ENCODE data around the gene CLSTN2.

Gene CLSTN2

GRCh38 chr3:140055092-140055791 is 120.3 kb downstream of the CLSTN2 start:
- no peak for DNase-seq

DNA sequence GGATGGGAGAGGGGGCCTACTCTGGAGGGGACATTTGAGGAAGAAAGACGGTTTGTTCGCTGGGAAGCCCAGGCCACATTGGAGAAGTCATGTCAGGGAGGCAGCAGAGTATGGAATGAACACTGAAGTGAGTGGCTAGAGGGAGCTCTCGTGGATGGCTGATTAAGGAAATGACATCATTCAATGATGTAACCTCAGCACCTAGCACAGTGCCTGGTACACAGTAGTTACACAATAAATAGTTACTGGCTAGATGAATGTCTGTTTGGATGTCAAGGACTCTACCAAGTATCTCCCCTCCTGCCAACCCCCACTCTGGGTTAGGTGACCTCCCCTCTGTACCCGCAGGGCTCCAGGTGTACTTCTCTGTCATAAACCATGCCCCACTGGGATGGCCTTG is 121.1 kb downstream of the CLSTN2 start:
- no peak for DNase-seq

- DNase-seq, result no peak
Observed at GRCh38 chr3:140061211-140061610, 126.2 kb downstream of the CLSTN2 start.

DNA sequence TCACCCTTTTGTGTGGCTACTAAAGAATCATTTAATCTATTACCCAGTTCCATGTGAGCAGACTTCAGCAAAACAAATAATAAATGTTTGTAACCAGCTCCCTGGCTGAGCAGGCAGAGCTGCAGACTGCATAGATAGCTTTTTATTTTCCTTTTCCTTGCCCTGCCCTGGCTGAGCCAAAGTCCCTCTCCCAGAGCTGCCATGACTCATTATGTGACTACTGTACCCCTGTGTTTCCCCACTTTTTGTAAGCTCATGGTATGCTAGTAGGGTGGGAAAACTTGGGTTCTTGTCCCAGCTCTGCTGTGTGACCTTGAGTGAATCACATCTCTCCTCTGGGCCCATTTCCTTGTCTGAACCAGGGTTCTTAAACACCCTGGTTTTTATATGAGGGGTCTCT is 127.5 kb downstream of the CLSTN2 start:
- DNase-seq, result no peak

DNA sequence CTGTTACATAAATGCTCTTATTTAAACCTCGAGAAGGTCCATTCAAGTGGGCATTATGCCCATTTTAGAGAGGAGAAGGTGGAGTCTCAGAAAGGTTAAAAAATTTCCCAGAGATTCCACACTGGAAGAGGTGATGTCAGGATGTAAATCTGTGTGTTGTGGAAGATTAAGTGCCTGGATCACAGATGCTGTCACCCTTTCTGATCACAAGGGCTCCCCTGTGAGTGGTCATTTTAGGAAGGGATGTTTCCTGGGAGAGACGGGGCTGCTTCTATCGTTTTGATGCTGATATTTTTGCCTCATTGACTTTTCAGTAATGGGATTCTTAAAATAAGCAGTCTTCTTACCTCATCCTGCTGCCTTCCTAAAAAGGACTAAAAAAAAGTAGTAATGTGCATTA is 132.5 kb downstream of the CLSTN2 start:
- DNase-seq, result no peak

DNA sequence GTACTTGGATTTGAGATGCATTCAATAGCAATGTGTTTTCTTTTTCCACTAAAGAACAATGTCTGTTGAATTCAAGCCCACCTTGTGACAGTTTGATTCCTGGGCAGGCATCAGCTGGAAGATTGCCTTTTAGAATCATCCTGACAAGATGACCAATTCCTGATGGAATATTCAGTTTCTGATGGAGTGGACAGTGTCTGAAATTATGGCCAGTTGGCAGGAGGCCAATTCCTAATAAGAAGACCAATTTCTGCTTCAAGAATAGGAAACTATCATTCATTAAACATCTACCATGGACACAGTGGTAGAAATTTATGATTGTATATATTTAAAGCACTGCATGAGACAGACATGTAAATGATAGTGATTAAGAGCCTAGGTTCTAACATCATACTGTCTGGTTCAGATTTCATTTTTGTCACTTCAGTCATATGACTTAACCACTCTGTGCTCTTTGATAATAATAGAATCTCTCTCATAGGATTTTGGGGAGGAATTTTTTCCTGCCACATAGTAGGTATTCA is 133.6 kb downstream of the CLSTN2 start:
- no peak for DNase-seq

DNA sequence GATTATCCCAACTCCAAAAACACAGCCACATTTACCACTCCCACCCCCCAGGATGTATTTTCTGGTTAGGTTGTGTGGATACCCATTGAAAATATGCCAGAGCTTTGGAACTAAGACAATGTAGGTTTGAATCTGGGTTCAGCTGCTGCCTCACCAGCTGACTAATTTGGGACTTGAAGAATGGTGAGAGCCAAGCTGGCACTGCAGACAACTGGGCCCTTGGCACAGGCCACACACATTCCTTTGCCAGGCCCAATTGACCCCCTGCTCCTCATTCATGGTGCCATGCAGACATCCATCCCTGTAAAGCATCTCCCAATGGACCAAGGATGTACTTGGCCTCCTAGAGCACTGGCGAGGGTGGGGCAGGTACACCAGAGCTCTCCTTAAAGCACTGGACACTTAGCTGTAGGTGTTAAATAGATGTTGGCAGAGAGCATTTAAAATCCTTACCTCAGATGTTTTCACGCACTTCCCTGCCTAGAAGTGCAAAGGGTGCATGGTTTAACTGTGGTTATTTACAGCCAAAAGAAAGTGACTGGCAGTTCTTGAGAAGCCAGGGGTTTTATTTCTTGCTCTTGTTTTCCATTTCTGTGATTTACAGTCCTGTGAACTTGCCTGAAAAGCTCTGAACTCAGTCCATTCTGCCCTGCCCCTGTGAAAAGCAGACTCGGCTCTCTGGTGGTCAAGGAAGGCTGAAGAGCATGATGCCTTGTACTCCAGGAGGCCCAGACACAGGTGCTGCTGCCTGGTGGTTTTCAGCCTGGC is 138.5 kb downstream of the CLSTN2 start:
- DNase-seq, result no peak

- no peak for DNase-seq
Observed at GRCh38 chr3:140076552-140076951, 141.6 kb downstream of the CLSTN2 start.

DNA sequence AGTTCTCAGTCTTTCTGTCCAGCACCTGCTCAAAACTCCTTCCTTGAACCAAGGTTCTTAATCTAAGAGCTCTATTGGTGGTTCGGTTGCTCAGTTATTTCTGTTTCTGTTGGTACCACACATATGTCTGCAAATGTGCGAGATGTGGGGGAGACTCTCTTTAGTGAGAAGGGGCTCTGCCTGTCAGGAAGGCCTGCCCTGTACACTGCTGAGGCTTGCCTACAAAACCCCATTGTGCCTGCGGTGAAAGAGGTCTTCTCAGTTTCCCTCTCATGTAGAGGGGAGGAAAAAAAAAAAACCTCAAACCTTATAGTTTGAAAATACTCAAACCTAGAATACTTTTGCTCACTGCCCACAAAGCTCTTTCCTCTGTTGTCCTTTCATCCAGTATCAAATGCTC is 142.4 kb downstream of the CLSTN2 start:
- DNase-seq, result no peak

- no peak for DNase-seq
Observed at GRCh38 chr3:140078343-140078742, 143.4 kb downstream of the CLSTN2 start.

DNA sequence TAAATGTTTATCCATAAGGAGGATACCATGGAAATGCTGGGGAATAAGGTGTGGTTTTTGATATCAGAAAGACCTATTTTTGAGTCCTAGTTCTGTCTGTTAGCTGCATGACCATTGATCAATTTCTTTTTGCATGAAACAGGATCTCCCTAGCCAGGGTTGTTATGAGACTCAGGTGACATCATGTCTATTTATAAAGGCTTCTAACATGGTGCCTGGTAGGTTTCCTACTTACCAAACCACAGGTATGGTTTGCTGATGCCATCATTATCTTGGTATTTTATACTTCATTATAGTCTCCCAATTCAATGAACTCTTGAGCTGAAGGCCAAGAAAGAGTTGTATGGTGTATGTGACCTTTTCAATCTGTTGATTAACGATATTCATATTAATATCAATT is 144.0 kb downstream of the CLSTN2 start:
- DNase-seq, result no peak

- no peak for DNase-seq
Observed at GRCh38 chr3:140081887-140082286, 146.9 kb downstream of the CLSTN2 start.

- no peak for DNase-seq
Observed at GRCh38 chr3:140085001-140085400, 150.0 kb downstream of the CLSTN2 start.

DNA sequence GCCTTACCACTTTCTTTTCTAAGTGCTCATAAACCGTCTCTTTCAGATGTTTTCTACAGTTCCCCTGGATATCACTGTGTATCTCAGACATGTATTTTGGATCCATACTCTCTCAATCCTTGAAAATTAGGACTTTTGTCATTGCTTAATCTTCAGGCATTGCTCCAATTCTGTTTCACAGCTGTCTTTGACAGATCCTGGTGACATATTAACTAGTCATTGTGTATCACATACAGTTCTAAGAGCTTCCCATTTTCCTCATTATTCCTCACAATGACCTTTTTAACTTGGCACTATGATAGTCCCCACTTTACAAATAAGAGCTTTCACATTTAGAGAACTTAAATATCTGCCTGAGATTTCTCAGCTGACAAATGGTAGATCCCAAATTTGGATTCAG is 151.7 kb downstream of the CLSTN2 start:
- no peak for DNase-seq

GRCh38 chr3:140088058-140088457 is 153.1 kb downstream of the CLSTN2 start:
- DNase-seq, result no peak

DNA sequence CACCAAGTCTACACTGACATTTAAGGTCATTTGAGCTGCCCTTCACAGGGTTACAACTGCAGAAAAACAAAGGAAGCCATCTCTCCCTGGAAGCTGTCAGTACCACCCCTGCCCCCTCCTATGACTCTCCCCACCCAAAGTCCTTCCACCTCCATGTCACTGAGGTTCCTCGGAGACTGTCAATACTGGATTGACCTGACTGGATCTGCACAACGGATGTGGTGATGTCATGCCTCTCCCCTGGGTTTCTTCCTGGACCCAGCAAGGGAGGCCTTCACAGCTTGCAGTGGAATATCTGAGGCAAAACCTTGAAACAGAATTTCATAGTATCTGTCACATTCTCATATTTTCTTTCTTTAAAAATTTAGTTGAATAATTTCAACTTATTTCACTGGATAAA is 153.5 kb downstream of the CLSTN2 start:
- no peak for DNase-seq

GRCh38 chr3:140089403-140090072 is 154.6 kb downstream of the CLSTN2 start:
- DNase-seq, result no peak

DNA sequence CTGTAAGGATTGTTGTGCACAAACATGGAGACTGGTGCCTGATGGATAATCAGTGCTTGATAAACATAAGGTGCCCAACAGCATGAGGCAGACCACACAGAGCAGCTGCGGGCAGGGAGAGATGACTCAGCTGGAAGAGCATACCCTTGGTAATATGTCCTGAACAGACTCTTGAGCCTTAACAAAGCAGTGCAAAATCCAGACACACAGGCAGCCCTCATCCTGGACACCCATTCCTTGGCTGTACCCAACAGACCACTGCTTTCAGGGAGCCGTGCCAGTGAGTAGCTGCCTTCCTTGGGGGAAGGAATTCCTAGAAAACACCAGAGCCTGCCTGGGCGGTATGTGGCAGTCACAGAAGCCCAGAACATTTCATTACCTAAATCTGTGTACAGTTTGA is 156.2 kb downstream of the CLSTN2 start:
- DNase-seq, result no peak

DNA sequence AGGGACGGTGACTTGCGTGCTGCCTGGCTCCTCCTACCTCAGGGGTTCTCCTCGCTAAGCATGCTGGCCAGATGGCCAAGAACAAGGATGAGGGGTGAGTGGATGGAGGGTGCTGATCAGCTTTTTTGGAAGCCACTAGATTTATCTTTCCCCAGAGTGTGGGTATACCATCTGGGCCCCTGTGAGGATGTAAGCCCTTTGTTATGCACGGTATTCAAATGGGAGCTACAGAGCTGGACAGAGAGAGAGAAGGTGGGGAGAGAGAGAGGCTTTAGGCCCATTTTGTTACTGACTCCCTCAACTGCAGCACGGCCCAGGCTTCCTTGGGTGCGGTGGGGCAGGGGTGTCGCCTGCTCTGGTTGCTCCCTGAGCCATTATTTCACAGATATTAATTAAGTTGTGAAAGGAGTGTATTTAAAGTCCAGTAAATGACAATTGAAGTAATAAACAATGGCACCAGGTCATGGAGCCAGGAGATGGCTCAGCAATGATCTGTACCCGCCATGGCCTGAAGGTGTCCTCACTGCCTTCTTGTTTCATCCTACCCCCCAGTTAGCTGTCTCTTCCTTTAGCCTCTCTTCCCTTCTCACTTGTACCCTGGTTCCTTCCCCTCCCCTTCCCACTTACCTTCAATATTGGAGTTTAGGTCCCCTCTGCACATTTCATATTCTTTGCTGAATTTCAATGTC is 158.0 kb downstream of the CLSTN2 start:
- no peak for DNase-seq

- DNase-seq, result no peak
Observed at GRCh38 chr3:140093742-140094141, 158.8 kb downstream of the CLSTN2 start.

GRCh38 chr3:140094487-140094886 is 159.5 kb downstream of the CLSTN2 start:
- no peak for DNase-seq

DNA sequence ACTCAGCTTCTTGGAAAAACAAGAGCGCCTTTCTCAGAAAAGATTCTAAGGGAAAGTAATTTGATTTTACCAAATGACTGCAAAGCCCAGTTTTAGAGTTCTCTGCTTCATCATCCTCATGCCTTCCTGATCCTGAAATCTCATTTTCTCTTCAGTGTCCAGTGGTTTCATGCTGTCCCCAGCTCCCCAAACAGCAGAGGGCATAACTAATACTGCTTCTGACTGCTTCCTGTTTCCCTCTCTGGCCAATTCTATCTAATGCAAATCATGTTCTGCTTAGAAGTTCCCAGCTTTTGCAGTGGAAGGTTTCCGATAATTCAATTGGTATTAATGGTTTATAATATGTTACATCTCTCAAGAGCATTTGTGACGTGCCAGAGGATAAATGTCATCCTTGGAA is 161.1 kb downstream of the CLSTN2 start:
- no peak for DNase-seq
